ENCODE measurements around the gene TAP1. TPM values are rescaled to one million over a fixed set of nuclear protein-coding genes. Genes with fewer than 3 reads are reported as not detected.
A peak's percentile ranks its signal among the peaks of the same experiment; 100 is the strongest.

The TAP1 gene
- total and polyA plus RNA-seq, 10 of the 15 experiments (the other 5 are each of a cell fraction or from before 2014, with no cell fraction given): 33.4 to 249 (median 169) TPM

DNA sequence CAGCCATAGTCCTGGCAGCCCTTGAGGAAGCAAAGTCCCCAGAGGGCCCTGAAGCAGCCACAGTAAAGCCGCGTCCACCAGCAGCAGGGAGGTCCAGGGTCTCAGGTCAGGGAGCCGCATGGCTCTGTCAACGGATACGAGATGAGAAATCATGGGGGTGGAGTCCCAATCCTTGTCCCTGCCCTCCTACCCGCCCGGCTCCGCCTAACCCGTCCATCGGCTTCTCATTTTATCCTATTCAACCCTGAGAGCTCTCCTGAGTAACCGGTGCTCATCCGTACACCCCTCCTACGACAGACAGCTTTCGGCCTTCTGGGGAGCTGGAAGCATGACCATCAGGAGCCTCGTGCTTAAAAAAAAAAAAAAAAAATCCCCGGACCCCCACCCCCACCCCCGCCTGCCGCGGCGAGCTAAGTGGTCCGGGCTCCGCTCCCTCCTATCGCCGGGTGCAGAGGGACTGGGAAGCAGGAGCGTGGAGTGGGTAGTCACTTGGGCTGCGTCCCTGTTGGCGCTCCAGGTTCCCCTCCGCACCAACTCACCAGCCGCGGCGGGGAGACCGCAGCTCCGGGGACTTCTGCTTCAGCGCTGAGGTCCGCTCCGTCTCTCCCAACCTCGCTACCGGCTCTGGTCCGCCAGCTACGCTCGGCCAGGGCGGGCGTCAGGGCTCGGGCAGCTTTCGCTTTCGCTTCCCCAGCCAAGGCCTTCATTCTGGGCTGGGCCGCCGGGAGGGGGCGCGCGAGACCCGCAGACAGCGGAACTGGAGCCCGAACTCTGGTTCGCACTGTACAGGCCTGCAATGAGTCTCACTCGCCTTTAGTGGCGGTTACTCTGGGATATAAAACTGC is 15.2 kb downstream of the TAP1 start, which contains the start of gene TAP2 (continued):
- no peak for TF ChIP-seq NFXL1 (IDR thresholded peaks at IDR 0.05; ENCODE audit: borderline replicate concordance)
- TF ChIP-seq, protein P1, sequence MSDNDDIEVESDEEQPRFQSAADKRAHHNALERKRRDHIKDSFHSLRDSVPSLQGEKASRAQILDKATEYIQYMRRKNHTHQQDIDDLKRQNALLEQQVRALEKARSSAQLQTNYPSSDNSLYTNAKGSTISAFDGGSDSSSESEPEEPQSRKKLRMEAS (IDR thresholded peaks at IDR 0.05; ENCODE audit: low read depth, low read length): peak; percentile 60
- no peak for TF ChIP-seq HDGF (IDR thresholded peaks at IDR 0.05)
- TF ChIP-seq SP1 (IDR thresholded peaks at IDR 0.05; ENCODE audit: low read depth, low read length): no peak
- TF ChIP-seq KDM1A (IDR thresholded peaks at IDR 0.05; ENCODE audit: borderline replicate concordance): no peak
- 0 out of 2 replicates have a peak, but pooled peaks have one; percentile 33 for TF ChIP-seq TCF12 (IDR thresholded peaks at IDR 0.05; ENCODE audit: low read depth, low read length)
- no peak for TF ChIP-seq FOXM1 (IDR thresholded peaks at IDR 0.05; ENCODE audit: low read depth, low read length)
- no peak for TF ChIP-seq JUND (IDR thresholded peaks at IDR 0.05; ENCODE audit: low read depth, low read length)
- TF ChIP-seq, protein P2, sequence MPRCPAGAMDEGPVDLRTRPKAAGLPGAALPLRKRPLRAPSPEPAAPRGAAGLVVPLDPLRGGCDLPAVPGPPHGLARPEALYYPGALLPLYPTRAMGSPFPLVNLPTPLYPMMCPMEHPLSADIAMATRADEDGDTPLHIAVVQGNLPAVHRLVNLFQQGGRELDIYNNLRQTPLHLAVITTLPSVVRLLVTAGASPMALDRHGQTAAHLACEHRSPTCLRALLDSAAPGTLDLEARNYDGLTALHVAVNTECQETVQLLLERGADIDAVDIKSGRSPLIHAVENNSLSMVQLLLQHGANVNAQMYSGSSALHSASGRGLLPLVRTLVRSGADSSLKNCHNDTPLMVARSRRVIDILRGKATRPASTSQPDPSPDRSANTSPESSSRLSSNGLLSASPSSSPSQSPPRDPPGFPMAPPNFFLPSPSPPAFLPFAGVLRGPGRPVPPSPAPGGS (IDR thresholded peaks at IDR 0.05; ENCODE audit: borderline replicate concordance, insufficient read depth, low read depth, low read length, poor library complexity, severe bottlenecking): no peak
- no peak for TF ChIP-seq HDAC2 (IDR thresholded peaks at IDR 0.05)
- TF ChIP-seq ZZZ3 (IDR thresholded peaks at IDR 0.05; ENCODE audit: control insufficient read depth, insufficient read length, low read depth): no peak
- TF ChIP-seq, protein P3, sequence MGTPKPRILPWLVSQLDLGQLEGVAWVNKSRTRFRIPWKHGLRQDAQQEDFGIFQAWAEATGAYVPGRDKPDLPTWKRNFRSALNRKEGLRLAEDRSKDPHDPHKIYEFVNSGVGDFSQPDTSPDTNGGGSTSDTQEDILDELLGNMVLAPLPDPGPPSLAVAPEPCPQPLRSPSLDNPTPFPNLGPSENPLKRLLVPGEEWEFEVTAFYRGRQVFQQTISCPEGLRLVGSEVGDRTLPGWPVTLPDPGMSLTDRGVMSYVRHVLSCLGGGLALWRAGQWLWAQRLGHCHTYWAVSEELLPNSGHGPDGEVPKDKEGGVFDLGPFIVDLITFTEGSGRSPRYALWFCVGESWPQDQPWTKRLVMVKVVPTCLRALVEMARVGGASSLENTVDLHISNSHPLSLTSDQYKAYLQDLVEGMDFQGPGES (IDR thresholded peaks at IDR 0.05): no peak
- no peak for TF ChIP-seq SIN3A (IDR thresholded peaks at IDR 0.05; ENCODE audit: low read depth, low read length)
- no peak for TF ChIP-seq MEF2B (IDR thresholded peaks at IDR 0.05; ENCODE audit: partially characterized antibody, poor library complexity, severe bottlenecking)
- TF ChIP-seq, protein P4, sequence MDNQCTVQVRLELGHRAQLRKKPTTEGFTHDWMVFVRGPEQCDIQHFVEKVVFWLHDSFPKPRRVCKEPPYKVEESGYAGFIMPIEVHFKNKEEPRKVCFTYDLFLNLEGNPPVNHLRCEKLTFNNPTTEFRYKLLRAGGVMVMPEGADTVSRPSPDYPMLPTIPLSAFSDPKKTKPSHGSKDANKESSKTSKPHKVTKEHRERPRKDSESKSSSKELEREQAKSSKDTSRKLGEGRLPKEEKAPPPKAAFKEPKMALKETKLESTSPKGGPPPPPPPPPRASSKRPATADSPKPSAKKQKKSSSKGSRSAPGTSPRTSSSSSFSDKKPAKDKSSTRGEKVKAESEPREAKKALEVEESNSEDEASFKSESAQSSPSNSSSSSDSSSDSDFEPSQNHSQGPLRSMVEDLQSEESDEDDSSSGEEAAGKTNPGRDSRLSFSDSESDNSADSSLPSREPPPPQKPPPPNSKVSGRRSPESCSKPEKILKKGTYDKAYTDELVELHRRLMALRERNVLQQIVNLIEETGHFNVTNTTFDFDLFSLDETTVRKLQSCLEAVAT (IDR thresholded peaks at IDR 0.05): no peak
- TF ChIP-seq TCF7 (IDR thresholded peaks at IDR 0.05; ENCODE audit: borderline replicate concordance): no peak
- TF ChIP-seq NR2C2 (IDR thresholded peaks at IDR 0.05; ENCODE audit: borderline replicate concordance, control insufficient read depth, insufficient read length, low read depth): no peak
- TF ChIP-seq YY1 (IDR thresholded peaks at IDR 0.05; ENCODE audit: low read depth, low read length): peak; percentile 85
- 0 out of 2 replicates have a peak, but pooled peaks have one; percentile 24 for TF ChIP-seq CREM (IDR thresholded peaks at IDR 0.05; ENCODE audit: low read depth)
- TF ChIP-seq HDAC6 (IDR thresholded peaks at IDR 0.05; ENCODE audit: unreplicated experiment): no peak
- TF ChIP-seq RAD21 (IDR thresholded peaks at IDR 0.05; ENCODE audit: insufficient read depth, low read depth, low read length): peak; percentile 98
- TF ChIP-seq, protein P5, sequence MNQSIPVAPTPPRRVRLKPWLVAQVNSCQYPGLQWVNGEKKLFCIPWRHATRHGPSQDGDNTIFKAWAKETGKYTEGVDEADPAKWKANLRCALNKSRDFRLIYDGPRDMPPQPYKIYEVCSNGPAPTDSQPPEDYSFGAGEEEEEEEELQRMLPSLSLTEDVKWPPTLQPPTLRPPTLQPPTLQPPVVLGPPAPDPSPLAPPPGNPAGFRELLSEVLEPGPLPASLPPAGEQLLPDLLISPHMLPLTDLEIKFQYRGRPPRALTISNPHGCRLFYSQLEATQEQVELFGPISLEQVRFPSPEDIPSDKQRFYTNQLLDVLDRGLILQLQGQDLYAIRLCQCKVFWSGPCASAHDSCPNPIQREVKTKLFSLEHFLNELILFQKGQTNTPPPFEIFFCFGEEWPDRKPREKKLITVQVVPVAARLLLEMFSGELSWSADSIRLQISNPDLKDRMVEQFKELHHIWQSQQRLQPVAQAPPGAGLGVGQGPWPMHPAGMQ (IDR thresholded peaks at IDR 0.05; ENCODE audit: borderline replicate concordance): no peak
- TF ChIP-seq RCOR1 (conservative IDR thresholded peaks at IDR 0.05; ENCODE audit: low read depth, low read length): no peak
- TF ChIP-seq BCL11A (IDR thresholded peaks at IDR 0.05; ENCODE audit: low read depth, low read length): no peak
- TF ChIP-seq BHLHE40 (IDR thresholded peaks at IDR 0.05; ENCODE audit: borderline replicate concordance in 1 of 2, low read depth in 2 of 2, low read length in 1 of 2): peak; percentile 46 to 64
- no peak for TF ChIP-seq CBX5 (IDR thresholded peaks at IDR 0.05; ENCODE audit: low read depth)
